Caco-2 (cell line): ENCODE results near the gene TFEB. TPM values are rescaled to one million over a fixed set of nuclear protein-coding genes. Genes with fewer than 3 reads are reported as not detected.
A peak's percentile ranks its signal among the peaks of the same experiment; 100 is the strongest.

Source experiments
- BruUV-seq: library from RNA; stranded (reverse); fragments of 400-500 nt; replicated peaks from 2 replicates; lab custom pipeline; 2021; lab: Mats Ljungman, UMichigan
- CTCF ChIA-PET: fragments of 300-600 bp; sonication (Branson Sonifier 250); formaldehyde crosslinking; loops from one replicate; lab custom pipeline; 2022; ENCODE audit warnings: antibody characterized with exemption; lab: Charles Lee
- POLR2A ChIA-PET: fragments of 300-600 bp; sonication (Branson Sonifier 250); formaldehyde crosslinking; loops from one replicate; lab custom pipeline; 2022; ENCODE audit warnings: antibody characterized with exemption; lab: Charles Lee
- DNase-seq, 2 experiments: peaks; one replicate each; pipeline versions ENCODE4 v3.0.0 to v3.0.0-alpha.2; 2020 to 2022
- H3K27me3 ChIP-seq: replicated peaks from 2 replicates; pipeline ENCODE4 v1.6.0; 2011; ENCODE audit warnings: low read length; ENCODE audit not compliant: control insufficient read depth, insufficient read depth
- H3K36me3 ChIP-seq: 2 replicates; pipeline ENCODE4 v1.5.1; 2011; ENCODE audit warnings: low read length; ENCODE audit not compliant: control insufficient read depth, insufficient read depth
- H3K4me1 ChIP-seq: fragments of 250-450 bp; sonication (Bioruptor Pico); 2 replicates; pipeline ENCODE4 v1.5.1; 2020; ENCODE audit warnings: mild to moderate bottlenecking
- H3K4me3 ChIP-seq: 2 replicates; pipeline ENCODE4 v1.5.1; 2011; ENCODE audit warnings: low read depth, mild to moderate bottlenecking, control low read depth, low read length
- H3K9me3 ChIP-seq: fragments of 250-450 bp; sonication (Bioruptor Pico); 2 replicates; pipeline ENCODE4 v1.5.1; 2020; ENCODE audit warnings: mild to moderate bottlenecking, moderate library complexity
- H3K27ac Mint-ChIP-seq: one replicate; pipeline ENCODE4 v1.8.0; 2022; ENCODE audit warnings: mixed read lengths; ENCODE audit not compliant: unreplicated experiment
- H3K27me3 Mint-ChIP-seq: one replicate; pipeline ENCODE4 v1.8.0; 2022; ENCODE audit warnings: mixed read lengths; ENCODE audit not compliant: insufficient read depth, unreplicated experiment
- H3K36me3 Mint-ChIP-seq: one replicate; pipeline ENCODE4 v1.8.0; 2022; ENCODE audit warnings: mild to moderate bottlenecking, mixed read lengths; ENCODE audit not compliant: insufficient read depth, unreplicated experiment
- H3K4me1 Mint-ChIP-seq: one replicate; pipeline ENCODE4 v1.8.0; 2022; ENCODE audit warnings: low read depth, mixed read lengths; ENCODE audit not compliant: unreplicated experiment
- H3K4me3 Mint-ChIP-seq: one replicate; pipeline ENCODE4 v1.8.0; 2022; ENCODE audit warnings: mild to moderate bottlenecking, moderate library complexity, mixed read lengths; ENCODE audit not compliant: unreplicated experiment
- H3K9me3 Mint-ChIP-seq: one replicate; pipeline ENCODE4 v1.8.0; 2022; ENCODE audit warnings: mixed read lengths; ENCODE audit not compliant: unreplicated experiment
- intact Hi-C: fragments of 100-400 bp; cut with micrococcal nuclease; formaldehyde crosslinking; loops from one replicate; pipeline ENCODE4 v1.10.0; 2022; ENCODE audit not compliant: unreplicated experiment
- total RNA-seq: library from RNA; stranded (reverse); gene quantifications from 2 replicates; pipeline ENCODE4 v1.2.3, GENCODE V29; 2022
- TF ChIP-seq, protein P1 (sequence below), 2 experiments: fragments of 200-600 bp in 1 of 2; IDR thresholded peaks; 1 replicate in 1 of 2; 2 replicates in 1 of 2; pipeline versions ENCODE4 v1.5.1 to v1.8.0; 2011 to 2022; ENCODE audit warnings: antibody characterized with exemption in 1 of 2, control low read depth in 1 of 2, inconsistent platforms in 1 of 2, low read depth in 1 of 2, low read length in 1 of 2, mild to moderate bottlenecking in 1 of 2, moderate library complexity in 1 of 2; ENCODE audit not compliant: insufficient read depth in 1 of 2, severe bottlenecking in 1 of 2, unreplicated experiment in 1 of 2

Gene TFEB
- total RNA-seq, 1 experiment from 2014 or later = 3.8 TPM

- BruUV-seq = no TSS peak
- no peak overlapping the region for H3K4me3 Mint-ChIP-seq
- H3K27ac Mint-ChIP-seq = no peak overlapping the region
- TF ChIP-seq, protein P1, sequence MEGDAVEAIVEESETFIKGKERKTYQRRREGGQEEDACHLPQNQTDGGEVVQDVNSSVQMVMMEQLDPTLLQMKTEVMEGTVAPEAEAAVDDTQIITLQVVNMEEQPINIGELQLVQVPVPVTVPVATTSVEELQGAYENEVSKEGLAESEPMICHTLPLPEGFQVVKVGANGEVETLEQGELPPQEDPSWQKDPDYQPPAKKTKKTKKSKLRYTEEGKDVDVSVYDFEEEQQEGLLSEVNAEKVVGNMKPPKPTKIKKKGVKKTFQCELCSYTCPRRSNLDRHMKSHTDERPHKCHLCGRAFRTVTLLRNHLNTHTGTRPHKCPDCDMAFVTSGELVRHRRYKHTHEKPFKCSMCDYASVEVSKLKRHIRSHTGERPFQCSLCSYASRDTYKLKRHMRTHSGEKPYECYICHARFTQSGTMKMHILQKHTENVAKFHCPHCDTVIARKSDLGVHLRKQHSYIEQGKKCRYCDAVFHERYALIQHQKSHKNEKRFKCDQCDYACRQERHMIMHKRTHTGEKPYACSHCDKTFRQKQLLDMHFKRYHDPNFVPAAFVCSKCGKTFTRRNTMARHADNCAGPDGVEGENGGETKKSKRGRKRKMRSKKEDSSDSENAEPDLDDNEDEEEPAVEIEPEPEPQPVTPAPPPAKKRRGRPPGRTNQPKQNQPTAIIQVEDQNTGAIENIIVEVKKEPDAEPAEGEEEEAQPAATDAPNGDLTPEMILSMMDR (IDR thresholded peaks at IDR 0.05; ENCODE audit: insufficient read depth in 1 of 2, low read depth in 1 of 2, low read length in 1 of 2, severe bottlenecking in 1 of 2, unreplicated experiment in 1 of 2) = no peak
- H3K4me3 ChIP-seq = no peak overlapping the region
- H3K36me3 Mint-ChIP-seq = no peaks in the 10 kb centered on the region
- H3K4me1 ChIP-seq = peaks cover 8% of the 10 kb centered on the region
- POLR2A ChIA-PET = no interaction called here
- no peaks in the 10 kb centered on the region for H3K27me3 Mint-ChIP-seq
- no peaks in the 10 kb centered on the region for H3K9me3 ChIP-seq
- peak in 1 of 2 experiments; percentile 23 for DNase-seq
- H3K9me3 Mint-ChIP-seq = no peaks in the 10 kb centered on the region
- intact Hi-C loops = no loop called here
- H3K27me3 ChIP-seq = no peaks in the 10 kb centered on the region
- H3K4me1 Mint-ChIP-seq = no peaks in the 10 kb centered on the region
- CTCF ChIA-PET = interaction anchor here (0.6 to 1.3 kb wide), 4 partner anchors 83 to 343 kb away, joined by 3 to 6 read pairs (median 3); no protein-coding TSS in a partner anchor
- no peaks in the 10 kb centered on the region for H3K36me3 ChIP-seq
These were observed 49.6 kb downstream of the TFEB start for GRCh38 chr6:41685641-41686380.

DNA sequence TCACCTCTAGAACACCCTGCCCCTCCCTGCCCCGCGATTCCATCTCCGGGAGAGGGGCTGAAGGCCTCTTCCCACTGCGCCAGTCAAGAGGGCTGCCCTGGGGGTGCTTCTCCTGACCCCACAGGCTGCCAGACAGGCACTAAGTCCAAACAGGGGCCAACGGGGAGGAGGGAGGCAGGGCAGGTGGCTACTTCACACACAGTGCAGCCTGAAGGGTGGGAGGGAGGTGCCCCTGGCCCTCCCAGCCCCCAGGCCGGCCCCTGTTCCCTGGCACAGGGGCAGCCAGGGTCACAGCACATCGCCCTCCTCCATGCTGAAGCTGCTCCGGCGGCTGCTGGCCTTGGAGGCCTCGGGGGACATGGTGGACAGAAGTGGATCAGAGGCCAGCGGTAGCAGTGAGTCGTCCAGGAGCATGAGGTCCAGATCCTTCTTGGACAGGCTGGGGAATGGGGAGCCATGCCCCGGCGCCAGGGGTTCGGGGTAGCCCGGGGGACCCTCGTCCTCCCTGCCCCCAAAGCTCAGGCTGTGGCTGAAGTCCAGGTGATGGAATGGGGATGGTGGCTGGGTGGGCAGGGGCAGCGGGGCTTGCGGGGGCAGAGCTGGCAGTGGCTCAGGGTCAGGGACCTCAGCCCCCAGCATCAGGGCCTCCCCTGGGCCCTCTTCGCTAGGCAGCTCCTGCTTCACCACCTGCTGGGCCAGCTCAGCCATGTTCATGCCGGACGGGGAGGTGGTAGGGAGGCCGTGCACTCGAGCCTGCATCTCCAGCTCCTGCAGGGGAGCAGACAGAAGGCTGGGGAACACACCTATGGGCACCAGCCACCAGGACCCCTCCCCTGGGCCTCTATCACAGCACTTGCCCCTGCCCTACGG, 50.9 kb downstream of the TFEB start:
- CTCF ChIA-PET = interaction anchor here (0.6 to 2.5 kb wide), 6 partner anchors 82 to 1546 kb away, joined by 3 to 18 read pairs (median 3); no protein-coding TSS in a partner anchor
- peaks cover 7% of the 10 kb centered on the region; the same call in 1 of the 2 replicates for H3K4me1 ChIP-seq
- Mint-ChIP-seq H3K4me3 (no peak overlapping the region), H3K4me1 (no peaks in the 10 kb centered on the region), H3K27me3 (no peaks in the 10 kb centered on the region), H3K9me3 (no peaks in the 10 kb centered on the region), H3K36me3 (no peaks in the 10 kb centered on the region), H3K27ac (no peak overlapping the region)
- no peak overlapping the region for H3K4me3 ChIP-seq
- TF ChIP-seq, protein P1 (IDR thresholded peaks at IDR 0.05; ENCODE audit: insufficient read depth in 1 of 2, low read depth in 1 of 2, low read length in 1 of 2, severe bottlenecking in 1 of 2, unreplicated experiment in 1 of 2) = no peak
- H3K27me3 ChIP-seq = no peaks in the 10 kb centered on the region
- H3K9me3 ChIP-seq = no peaks in the 10 kb centered on the region
- DNase-seq = peak in 1 of 2 experiments; percentile 27
- intact Hi-C loops = loop anchor here (5.0 kb wide), 1 partner anchor 42 kb away; no protein-coding TSS in a partner anchor
- POLR2A ChIA-PET = no interaction called here
- no TSS peak for BruUV-seq
- H3K36me3 ChIP-seq = no peaks in the 10 kb centered on the region
